Mucosa of descending colon (tissue), 3 donors: ENCODE data around the gene BUB1. TPM values are rescaled to one million over a fixed set of nuclear protein-coding genes. Genes with fewer than 3 reads are reported as not detected.

ENCODE experiments used
- ATAC-seq: fragments of 200-7000 bp; cut with Tn5 transposase; one replicate; pipeline ENCODE4 v1.9.1; 2020; ENCODE audit warnings: mild to moderate bottlenecking, moderate library complexity
- DNase-seq, 3 donors: peaks; one replicate each; pipeline ENCODE4 v3.0.0-alpha.2; 2020
- H3K36me3 ChIP-seq: fragments of 200-600 bp; one replicate; pipeline ENCODE4 v1.8.0; 2021; ENCODE audit warnings: low read depth, mild to moderate bottlenecking
- H3K4me1 ChIP-seq: fragments of 200-600 bp; one replicate; pipeline ENCODE4 v1.8.0; 2021; ENCODE audit warnings: low read depth, mild to moderate bottlenecking
- H3K4me3 ChIP-seq: fragments of 200-600 bp; one replicate; pipeline ENCODE4 v1.8.0; 2021; ENCODE audit warnings: mild to moderate bottlenecking
- H3K9me3 ChIP-seq: fragments of 200-600 bp; one replicate; pipeline ENCODE4 v1.8.0; 2021; ENCODE audit warnings: mild to moderate bottlenecking
- CTCF ChIP-seq: fragments of 200-600 bp; IDR thresholded peaks from one replicate; pipeline ENCODE4 v1.8.0; 2022; ENCODE audit warnings: antibody characterized with exemption, mild to moderate bottlenecking
- intact Hi-C, 2 donors: fragments of 100-400 bp; cut with DNase I in 1 of 2; cut with micrococcal nuclease in 1 of 2; formaldehyde crosslinking; loops; one replicate each; pipeline versions ENCODE4 v1.11.0 to v1.11.1; 2022; cut with DNase I, micrococcal nuclease
- total RNA-seq, 3 donors: library from RNA; stranded (reverse); fragmentation: NEBNext Ultra II Directional in 2 of 3; extraction: Animal tissue kit (Norgen Biotek cat#: 25700) in 2 of 3; gene quantifications; one replicate each; pipeline versions ENCODE4 v1.2.1 to v1.2.4, GENCODE V29; 2021 to 2023
- donor health status: DM: no; HTN: no; CAD: no; lungs with moderate emphysema.
- donor health status: DM: no; HTN: no; CAD: no.
- donor health status: DM: no; HTN: yes; CAD: no.

The BUB1 gene
- total RNA-seq, 3 donors from 2014 or later = 2.3 to 18.6 (median 4.1) TPM

GRCh38 chr2:110678457-110679336 is 834 bp upstream of the BUB1 start:
- peaks cover 7% of the 10 kb centered on the region for H3K4me1 ChIP-seq
- TF ChIP-seq CTCF = no peak
- intact Hi-C loops = no loop called here
- no peaks in the 10 kb centered on the region for H3K9me3 ChIP-seq
- peak; percentile 17 for ATAC-seq
- peak overlapping the region; percentile 43 for H3K4me3 ChIP-seq
- no peaks in the 10 kb centered on the region for H3K36me3 ChIP-seq
- DNase-seq = peak in 2 of 3 donors; percentile 45 to 46

- H3K4me1 ChIP-seq = peaks cover 7% of the 10 kb centered on the region
- ATAC-seq = no peak
- no peak overlapping the region for H3K4me3 ChIP-seq
- intact Hi-C loops = no loop called here
- DNase-seq = no peak
- TF ChIP-seq CTCF = no peak
- no peaks in the 10 kb centered on the region for H3K9me3 ChIP-seq
- no peaks in the 10 kb centered on the region for H3K36me3 ChIP-seq
These were observed 783 bp downstream of the BUB1 start for GRCh38 chr2:110677080-110677479.

- no peaks in the 10 kb centered on the region for H3K9me3 ChIP-seq
- no peaks in the 10 kb centered on the region for H3K36me3 ChIP-seq
- intact Hi-C loops = no loop called here
- peaks cover 7% of the 10 kb centered on the region for H3K4me1 ChIP-seq
- no peak for TF ChIP-seq CTCF
- DNase-seq (no peak), ATAC-seq (no peak)
- H3K4me3 ChIP-seq = no peak overlapping the region
These were observed 2.2 kb downstream of the BUB1 start for GRCh38 chr2:110675679-110676078.

- TF ChIP-seq CTCF = no peak
- Histone ChIP-seq H3K4me1 (peaks cover 7% of the 10 kb centered on the region), H3K9me3 (no peaks in the 10 kb centered on the region), H3K4me3 (no peak overlapping the region), H3K36me3 (no peaks in the 10 kb centered on the region)
- ATAC-seq (peak; percentile 52), DNase-seq (peak in 1 of 3 donors; percentile 48)
- intact Hi-C loops = no loop called here
These were observed 3.0 kb downstream of the BUB1 start for GRCh38 chr2:110674620-110675555.

- intact Hi-C loops = no loop called here
- no peaks in the 10 kb centered on the region for H3K9me3 ChIP-seq
- H3K4me1 ChIP-seq = peaks cover 7% of the 10 kb centered on the region
- no peak for TF ChIP-seq CTCF
- no peak for DNase-seq
- no peaks in the 10 kb centered on the region for H3K36me3 ChIP-seq
- no peak overlapping the region for H3K4me3 ChIP-seq
- ATAC-seq = no peak
These were observed 4.7 kb downstream of the BUB1 start for GRCh38 chr2:110673201-110673600.
